Glutamatergic neuron (in vitro differentiated cells): ENCODE data around the gene PLPPR1. TPM values are rescaled to one million over a fixed set of nuclear protein-coding genes. Genes with fewer than 3 reads are reported as not detected.

ENCODE experiments used
- DNase-seq: peaks from one replicate; pipeline ENCODE4 v3.0.0; 2022
- H3K27ac Mint-ChIP-seq: one replicate; pipeline ENCODE4 v1.8.0; 2020; ENCODE audit warnings: mild to moderate bottlenecking, mixed read lengths, inconsistent platforms; ENCODE audit not compliant: unreplicated experiment
- H3K27me3 Mint-ChIP-seq: one replicate; pipeline ENCODE4 v1.8.0; 2020; ENCODE audit warnings: mild to moderate bottlenecking, moderate library complexity, mixed read lengths, inconsistent platforms; ENCODE audit not compliant: unreplicated experiment
- H3K36me3 Mint-ChIP-seq: one replicate; pipeline ENCODE4 v1.8.0; 2020; ENCODE audit warnings: mild to moderate bottlenecking, mixed read lengths, inconsistent platforms; ENCODE audit not compliant: unreplicated experiment
- H3K4me1 Mint-ChIP-seq: one replicate; pipeline ENCODE4 v1.8.0; 2020; ENCODE audit warnings: mild to moderate bottlenecking, low read depth, mixed read lengths, inconsistent platforms; ENCODE audit not compliant: unreplicated experiment
- H3K4me3 Mint-ChIP-seq: one replicate; pipeline ENCODE4 v1.8.0; 2020; ENCODE audit warnings: mild to moderate bottlenecking, mixed read lengths, inconsistent platforms; ENCODE audit not compliant: unreplicated experiment
- H3K9me3 Mint-ChIP-seq: one replicate; pipeline ENCODE4 v1.8.0; 2020; ENCODE audit warnings: mild to moderate bottlenecking, moderate library complexity, mixed read lengths, inconsistent platforms; ENCODE audit not compliant: unreplicated experiment
- CTCF ChIP-seq: fragments of 200-600 bp; sonication (generic); IDR thresholded peaks from one replicate; pipeline ENCODE4 v1.5.0; 2021; ENCODE audit not compliant: partially characterized antibody, unreplicated experiment
- total RNA-seq: library from RNA; stranded (reverse); fragmentation: NEBNext Ultra II Directional; extraction: Animal tissue kit (Norgen Biotek cat#: 25700); gene quantifications from one replicate; pipeline ENCODE4 v1.2.1, GENCODE V29; 2021; ENCODE audit not compliant: unreplicated experiment

PLPPR1 gene
- total RNA-seq, 1 donor from 2014 or later: 7.4 TPM

DNA sequence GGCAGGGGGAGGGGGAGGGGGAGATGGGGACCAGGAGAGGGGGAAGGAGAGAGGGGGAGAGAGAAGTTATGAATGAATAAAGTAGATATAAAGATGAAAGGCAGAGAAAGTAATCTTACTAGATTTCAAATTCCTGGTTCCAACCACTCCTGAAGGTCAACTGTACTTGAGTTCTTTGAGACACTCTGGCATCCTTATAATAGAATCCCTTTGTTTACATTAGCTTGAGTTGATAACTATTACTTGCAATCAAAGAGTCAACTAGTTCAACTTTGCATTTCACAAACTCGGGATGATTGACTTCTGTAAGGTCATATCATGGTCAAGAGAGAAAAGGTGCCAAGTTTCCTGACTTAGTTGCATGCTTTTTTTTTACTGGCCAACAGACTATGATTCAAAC, 314.1 kb downstream of the PLPPR1 start:
- no peak for TF ChIP-seq CTCF
- H3K9me3 Mint-ChIP-seq: no peaks in the 10 kb centered on the region
- H3K27me3 Mint-ChIP-seq: peaks cover 1% of the 10 kb centered on the region
- DNase-seq: no peak
- no peaks in the 10 kb centered on the region for H3K4me1 Mint-ChIP-seq
- H3K36me3 Mint-ChIP-seq: no peaks in the 10 kb centered on the region
- H3K4me3 Mint-ChIP-seq: no peak overlapping the region
- H3K27ac Mint-ChIP-seq: no peak overlapping the region

DNA sequence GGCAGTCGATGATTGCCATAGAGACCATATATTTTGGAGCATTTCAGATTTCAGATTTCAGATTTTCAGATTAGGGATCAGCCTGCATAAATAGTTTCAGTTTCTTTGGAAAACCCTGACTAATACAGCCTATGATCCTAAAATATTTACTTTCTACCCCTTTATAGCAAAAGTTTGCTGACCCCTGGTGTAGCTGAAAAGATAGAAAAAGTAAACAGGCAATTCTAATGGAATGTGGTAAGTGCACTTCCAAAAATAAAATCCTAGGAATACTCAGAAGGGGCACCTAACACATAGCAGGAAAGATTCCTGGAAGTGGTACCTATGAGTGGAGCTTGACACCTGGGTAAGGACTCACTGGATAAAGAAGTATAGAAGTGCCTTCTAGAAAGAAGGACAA, 321.8 kb downstream of the PLPPR1 start:
- no peak for DNase-seq
- Mint-ChIP-seq H3K4me3 (no peak overlapping the region), H3K27ac (no peak overlapping the region), H3K36me3 (no peaks in the 10 kb centered on the region), H3K4me1 (peaks cover 4% of the 10 kb centered on the region), H3K27me3 (no peaks in the 10 kb centered on the region), H3K9me3 (no peaks in the 10 kb centered on the region)
- TF ChIP-seq CTCF: no peak

GRCh38 chr9:101352892-101353463, 324.5 kb downstream of the PLPPR1 start:
- Mint-ChIP-seq H3K9me3 (no peaks in the 10 kb centered on the region), H3K4me1 (peaks cover under 1% of the 10 kb centered on the region), H3K36me3 (peaks cover 5% of the 10 kb centered on the region), H3K27me3 (no peaks in the 10 kb centered on the region), H3K4me3 (no peak overlapping the region), H3K27ac (no peak overlapping the region)
- no peak for DNase-seq
- no peak for TF ChIP-seq CTCF

DNA sequence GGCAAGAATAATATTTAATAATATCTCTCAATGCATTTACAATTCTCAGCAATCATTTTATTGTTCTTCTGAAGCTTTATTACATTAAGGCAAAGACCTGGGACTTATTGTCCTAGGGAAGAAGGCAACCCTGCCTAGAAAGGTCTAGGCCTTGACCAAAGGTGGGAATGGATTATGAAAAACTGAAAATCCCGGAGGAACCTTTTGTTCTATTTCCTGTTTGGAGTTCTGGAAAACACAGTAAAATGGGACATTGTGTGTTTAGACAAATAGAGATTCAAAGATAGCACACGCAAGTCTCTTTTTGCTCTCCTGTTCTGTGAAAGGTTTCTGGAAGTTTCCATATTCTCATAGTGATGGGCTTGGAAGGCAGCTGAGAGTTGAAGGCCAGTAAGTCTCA, 325.2 kb downstream of the PLPPR1 start:
- Mint-ChIP-seq H3K27me3 (no peaks in the 10 kb centered on the region), H3K27ac (no peak overlapping the region)

More for the DNA sequence above, 325.2 kb downstream of the PLPPR1 start:
- DNase-seq: no peak
- no peaks in the 10 kb centered on the region for H3K9me3 Mint-ChIP-seq
- H3K4me3 Mint-ChIP-seq: no peak overlapping the region
- TF ChIP-seq CTCF: no peak
- H3K36me3 Mint-ChIP-seq: peaks cover 5% of the 10 kb centered on the region
- H3K4me1 Mint-ChIP-seq: no peaks in the 10 kb centered on the region
